HepG2 (cell line): ENCODE results near the gene ZBTB4. TPM values are rescaled to one million over a fixed set of nuclear protein-coding genes. Genes with fewer than 3 reads are reported as not detected.
A peak's percentile ranks its signal among the peaks of the same experiment; 100 is the strongest.

Source experiments
- ARID4A ChIP-seq: sonication (generic); formaldehyde crosslinking; IDR thresholded peaks from 2 replicates; pipeline ENCODE4 v1.5.0; 2020; ENCODE audit warnings: mild to moderate bottlenecking, missing genetic modification reagents, borderline replicate concordance
- ATF1 ChIP-seq: IDR thresholded peaks from 2 replicates; pipeline ENCODE4 v1.6.1; 2016; ENCODE audit warnings: mild to moderate bottlenecking, control low read depth
- ETV5 ChIP-seq: IDR thresholded peaks from 2 replicates; pipeline ENCODE4 v1.6.1; 2018; ENCODE audit warnings: missing biosample characterization, missing genetic modification reagents, inconsistent platforms, borderline replicate concordance
- GABPB1 ChIP-seq: IDR thresholded peaks from 2 replicates; pipeline ENCODE4 v1.6.1; 2016; ENCODE audit warnings: mild to moderate bottlenecking, missing genetic modification reagents, moderate library complexity, missing compliant biosample characterization
- GTF3A ChIP-seq: sonication (generic); formaldehyde crosslinking; conservative IDR thresholded peaks from 2 replicates; pipeline ENCODE4 v1.4.0; 2020; ENCODE audit warnings: mild to moderate bottlenecking, missing genetic modification reagents
- KDM5A ChIP-seq: fragments of 200-600 bp; sonication (generic); IDR thresholded peaks from 2 replicates; pipeline ENCODE4 v1.7.0; 2018; ENCODE audit warnings: antibody characterized with exemption, mild to moderate bottlenecking, low read length, borderline replicate concordance
- NFKB2 ChIP-seq: sonication (generic); formaldehyde crosslinking; IDR thresholded peaks from 2 replicates; pipeline ENCODE4 v1.4.0; 2020; ENCODE audit warnings: missing genetic modification reagents, borderline replicate concordance
- NR2F1 ChIP-seq, 2 experiments: fragments of 450-650 bp in 1 of 2; formaldehyde crosslinking in 1 of 2; IDR thresholded peaks; 2 replicates each; pipeline versions ENCODE4 v1.5.0 to v1.6.1; 2016 to 2020; ENCODE audit warnings: mild to moderate bottlenecking in 1 of 2, missing compliant biosample characterization in 1 of 2, missing genetic modification reagents in 1 of 2, moderate library complexity in 1 of 2
- NRL ChIP-seq: sonication (generic); formaldehyde crosslinking; IDR thresholded peaks from 2 replicates; pipeline ENCODE4 v1.5.0; 2020; ENCODE audit warnings: missing genetic modification reagents, mild to moderate bottlenecking, moderate library complexity, borderline replicate concordance
- PBX2 ChIP-seq: IDR thresholded peaks from 2 replicates; pipeline ENCODE4 v1.6.1; 2016; ENCODE audit warnings: control low read depth
- RBM39 ChIP-seq: fragments of 200-400 bp; formaldehyde crosslinking; IDR thresholded peaks from one replicate; pipeline ENCODE4 v1.6.1; 2018; ENCODE audit warnings: antibody characterized with exemption, mild to moderate bottlenecking, low read depth, low read length; ENCODE audit not compliant: poor library complexity, severe bottlenecking
- SATB2 ChIP-seq: sonication (generic); formaldehyde crosslinking; IDR thresholded peaks from 2 replicates; pipeline ENCODE4 v1.5.0; 2020; ENCODE audit warnings: missing genetic modification reagents
- SP4 ChIP-seq: sonication (generic); formaldehyde crosslinking; IDR thresholded peaks from 2 replicates; pipeline ENCODE4 v1.8.1; 2023; ENCODE audit warnings: mild to moderate bottlenecking, missing genetic modification reagents
- TBX2 ChIP-seq: sonication (generic); formaldehyde crosslinking; IDR thresholded peaks from 2 replicates; pipeline ENCODE4 v1.5.0; 2020; ENCODE audit warnings: missing genetic modification reagents, mild to moderate bottlenecking, borderline replicate concordance
- ZNF124 ChIP-seq: sonication (generic); formaldehyde crosslinking; IDR thresholded peaks from 2 replicates; pipeline ENCODE4 v1.4.0; 2020; ENCODE audit warnings: missing genetic modification reagents
- ZNF207 ChIP-seq: fragments of 450-650 bp; IDR thresholded peaks from 2 replicates; pipeline ENCODE4 v1.6.1; 2016; ENCODE audit warnings: antibody characterized with exemption, borderline replicate concordance
- ZNF235 ChIP-seq: sonication (generic); formaldehyde crosslinking; IDR thresholded peaks from 2 replicates; pipeline ENCODE4 v1.8.1; 2023; ENCODE audit warnings: mild to moderate bottlenecking, missing genetic modification reagents, borderline replicate concordance
- ZNF337 ChIP-seq: sonication (generic); formaldehyde crosslinking; IDR thresholded peaks from 2 replicates; pipeline ENCODE4 v1.5.1; 2020; ENCODE audit warnings: missing genetic modification reagents, low read depth, mild to moderate bottlenecking, borderline replicate concordance
- ZNF432 ChIP-seq: sonication (generic); formaldehyde crosslinking; IDR thresholded peaks from 2 replicates; pipeline ENCODE4 v1.5.0; 2020; ENCODE audit warnings: missing genetic modification reagents, mild to moderate bottlenecking, borderline replicate concordance
- ZNF484 ChIP-seq: sonication (generic); formaldehyde crosslinking; IDR thresholded peaks from 2 replicates; pipeline ENCODE4 v1.5.1; 2020; ENCODE audit warnings: mild to moderate bottlenecking, low read depth, missing genetic modification reagents, borderline replicate concordance
- ZNF563 ChIP-seq: sonication (generic); formaldehyde crosslinking; IDR thresholded peaks from 2 replicates; pipeline ENCODE4 v1.8.0; 2022; ENCODE audit warnings: mild to moderate bottlenecking, moderate library complexity, missing genetic modification reagents
- polyA plus RNA-seq, 8 experiments: library from polyadenylated mRNA; depleted of rRNA in 3 of 8; stranded (reverse) in 7 of 8; unstranded in 1 of 8; fragments of >200 nt; fragmentation: Illumina TruSeq in 4 of 8; extraction: Trizol in 4 of 8; gene quantifications; 2 replicates each; pipeline versions ENCODE4 v1.2.1 to v1.2.3, GENCODE V29; 2011 to 2016; ENCODE audit warnings: low read depth in 4 of 8, missing spikeins in 1 of 8, mixed read lengths in 1 of 8; ENCODE audit not compliant: insufficient read depth in 1 of 8
- total RNA-seq, 5 experiments: library from RNA; depleted of rRNA; stranded (reverse); fragments of >200 nt; fragmentation: Illumina TruSeq; extraction: Trizol; gene quantifications; 2 replicates each; pipeline ENCODE4 v1.2.3, GENCODE V29; 2016; ENCODE audit warnings: low read depth in 1 of 5

ZBTB4 gene
- total and polyA plus RNA-seq, 2 of the 13 experiments (the other 11 are each of a cell fraction or from before 2014, with no cell fraction given): 4.3 to 7.4 TPM

GRCh38 chr17:7444682-7445618, 34.5 kb downstream of the ZBTB4 start, which contains the start of gene CHRNB1 (continued):
- TF ChIP-seq NRL (CRISPR knock-in tag): peak; percentile 13; the same call in 1 of the 2 replicates
- no peak for TF ChIP-seq PBX2 (CRISPR knock-in tag)
- peak; percentile 82 for TF ChIP-seq GABPB1 (CRISPR knock-in tag)
- 0 out of 2 replicates have a peak, but pooled peaks have one; percentile 49 for TF ChIP-seq NFKB2 (CRISPR knock-in tag)
- peak; percentile 84 for TF ChIP-seq RBM39
- peak in 1 of 2 experiments; percentile 69; a peak in 1 of 4 replicates for TF ChIP-seq NR2F1 (CRISPR knock-in tag; IDR thresholded peaks at IDR 0.05)
- peak; percentile 32; the same call in 1 of the 2 replicates for TF ChIP-seq KDM5A
- 0 out of 2 replicates have a peak, but pooled peaks have one; percentile 52 for TF ChIP-seq GTF3A (CRISPR knock-in tag)
- no peak for TF ChIP-seq ATF1
- 0 out of 2 replicates have a peak, but pooled peaks have one; percentile 38 for TF ChIP-seq ZNF337 (CRISPR knock-in tag)
- TF ChIP-seq ARID4A (CRISPR knock-in tag): peak; percentile 75; the same call in 1 of the 2 replicates
- TF ChIP-seq ZNF432 (CRISPR knock-in tag): no peak
- TF ChIP-seq SP4 (CRISPR knock-in tag): peak; percentile 84
- TF ChIP-seq ZNF235 (CRISPR knock-in tag): 0 out of 2 replicates have a peak, but pooled peaks have one; percentile 53
- 0 out of 2 replicates have a peak, but pooled peaks have one; percentile 64 for TF ChIP-seq ZNF124 (CRISPR knock-in tag)
- peak; percentile 63 for TF ChIP-seq ZNF563
- no peak for TF ChIP-seq SATB2
- peak; percentile 61 for TF ChIP-seq TBX2 (CRISPR knock-in tag)
- TF ChIP-seq ZNF484: peak; percentile 21; the same call in 1 of the 2 replicates
- peak; percentile 51; the same call in 1 of the 2 replicates for TF ChIP-seq ETV5 (CRISPR knock-in tag)
- TF ChIP-seq ZNF207: no peak
